CD14-positive monocyte (primary cell): ENCODE results near the gene CCDC88C. TPM values are rescaled to one million over a fixed set of nuclear protein-coding genes. Genes with fewer than 3 reads are reported as not detected.

Source experiments
- DNase-seq, 3 donors: peaks; one replicate each; pipeline ENCODE4 v3.0.0-alpha.2; 2011 to 2022
- H2AFZ ChIP-seq: 2 replicates; pipeline ENCODE4 v1.6.0; 2012; ENCODE audit warnings: mild to moderate bottlenecking, low read depth, low read length, inconsistent platforms; ENCODE audit not compliant: insufficient read depth, poor library complexity, severe bottlenecking
- H3K27ac ChIP-seq, 2 donors: 1 replicate in 1 of 2; 2 replicates in 1 of 2; pipeline ENCODE4 v1.5.1; 2012 to 2013; ENCODE audit warnings: low read length in 2 of 2, control low read depth in 1 of 2, inconsistent platforms in 1 of 2, low read depth in 1 of 2, mild to moderate bottlenecking in 1 of 2
- H3K27me3 ChIP-seq, 2 donors: one replicate each; pipeline versions ENCODE4 v1.6.0 to v1.6.1; 2011 to 2013; ENCODE audit warnings: low read length in 2 of 2; ENCODE audit not compliant: control insufficient read depth in 2 of 2, insufficient read depth in 2 of 2
- H3K36me3 ChIP-seq, 2 donors: replicated peaks in 1 of 2; 1 replicate in 1 of 2; 2 replicates in 1 of 2; pipeline versions ENCODE4 v1.5.1 to v1.6.1; 2012 to 2013; ENCODE audit warnings: low read length in 2 of 2, control low read depth in 1 of 2, inconsistent platforms in 1 of 2, mild to moderate bottlenecking in 1 of 2; ENCODE audit not compliant: insufficient read depth in 2 of 2, control insufficient read depth in 1 of 2
- H3K4me1 ChIP-seq, 2 donors: 1 replicate in 1 of 2; 2 replicates in 1 of 2; pipeline versions ENCODE4 v1.5.1 to v1.6.1; 2012 to 2013; ENCODE audit warnings: low read length in 2 of 2, control low read depth in 1 of 2, inconsistent platforms in 1 of 2, mild to moderate bottlenecking in 1 of 2, moderate library complexity in 1 of 2; ENCODE audit not compliant: insufficient read depth in 2 of 2, control insufficient read depth in 1 of 2
- H3K4me2 ChIP-seq: replicated peaks from 2 replicates; pipeline ENCODE3; 2012; ENCODE audit warnings: low read length, moderate library complexity, mild to moderate bottlenecking; ENCODE audit not compliant: poor library complexity, severe bottlenecking; ENCODE audit errors: extremely low read depth
- H3K4me3 ChIP-seq, 3 experiments: fragments of 200-600 bp in 1 of 3; sonication (generic) in 1 of 3; replicated peaks in 1 of 3; 1 replicate in 2 of 3; 2 replicates in 1 of 3; pipeline ENCODE4 v1.5.1; 2011 to 2013; ENCODE audit warnings: low read length in 3 of 3, mild to moderate bottlenecking in 3 of 3, control low read depth in 2 of 3, low read depth in 2 of 3, inconsistent platforms in 1 of 3, moderate library complexity in 1 of 3
- H3K79me2 ChIP-seq: 2 replicates; pipeline ENCODE4 v1.6.0; 2012; ENCODE audit warnings: mild to moderate bottlenecking, control low read depth, inconsistent platforms, low read length, moderate library complexity; ENCODE audit not compliant: insufficient read depth
- H3K9ac ChIP-seq: 2 replicates; pipeline ENCODE4 v1.6.0; 2017; ENCODE audit warnings: low read length, mild to moderate bottlenecking; ENCODE audit not compliant: insufficient read depth, poor library complexity, severe bottlenecking
- H3K9me3 ChIP-seq, 2 donors: replicated peaks in 1 of 2; 1 replicate in 1 of 2; 2 replicates in 1 of 2; pipeline versions ENCODE4 v1.5.1 to v1.6.1; 2012 to 2013; ENCODE audit warnings: low read length in 2 of 2, control low read depth in 1 of 2; ENCODE audit not compliant: control insufficient read depth in 1 of 2, insufficient read depth in 1 of 2
- H4K20me1 ChIP-seq: 2 replicates; pipeline ENCODE4 v1.6.0; 2012; ENCODE audit warnings: mild to moderate bottlenecking, low read length, control low read depth, moderate library complexity; ENCODE audit not compliant: insufficient read depth
- H3K27ac Mint-ChIP-seq, 7 donors: one replicate each; pipeline ENCODE4 v1.8.0; 2020; ENCODE audit warnings: mild to moderate bottlenecking in 7 of 7, mixed read lengths in 7 of 7, moderate library complexity in 6 of 7, inconsistent platforms in 2 of 7
- H3K27me3 Mint-ChIP-seq, 3 donors: one replicate each; pipeline ENCODE4 v1.8.0; 2021 to 2022; ENCODE audit warnings: low read depth in 3 of 3, mild to moderate bottlenecking in 3 of 3, mixed read lengths in 3 of 3, moderate library complexity in 3 of 3, inconsistent platforms in 1 of 3
- H3K36me3 Mint-ChIP-seq, 2 donors: one replicate each; pipeline ENCODE4 v1.8.0; 2020; ENCODE audit warnings: mixed read lengths in 2 of 2, inconsistent platforms in 1 of 2, mild to moderate bottlenecking in 1 of 2
- H3K4me1 Mint-ChIP-seq: one replicate; pipeline ENCODE4 v1.8.0; 2020; ENCODE audit warnings: mild to moderate bottlenecking, mixed read lengths
- H3K4me3 Mint-ChIP-seq, 2 donors: one replicate each; pipeline ENCODE4 v1.8.0; 2020; ENCODE audit warnings: mild to moderate bottlenecking in 2 of 2, mixed read lengths in 2 of 2, moderate library complexity in 1 of 2
- H3K9me3 Mint-ChIP-seq, 7 donors: one replicate each; pipeline ENCODE4 v1.8.0; 2020 to 2022; ENCODE audit warnings: mixed read lengths in 7 of 7, mild to moderate bottlenecking in 6 of 7, moderate library complexity in 6 of 7, inconsistent platforms in 2 of 7
- CTCF ChIP-seq: fragments of 200-600 bp; IDR thresholded peaks from one replicate; pipeline ENCODE4 v1.8.0; 2022; ENCODE audit warnings: antibody characterized with exemption, mild to moderate bottlenecking
- WGBS: methylation state at CpG from one replicate; pipeline ENCODE4 v1.1.5; 2013; ENCODE audit warnings: missing lambda C conversion rate; ENCODE audit not compliant: insufficient coverage; 5-methylcytosine and 5-hydroxymethylcytosine counted together
- intact Hi-C, 2 donors: fragments of 100-400 bp; cut with micrococcal nuclease; formaldehyde crosslinking; loops; one replicate each; pipeline versions ENCODE4 v1.15.0 to v1.15.1; 2023
- polyA plus RNA-seq, 3 donors: library from polyadenylated mRNA; depleted of rRNA in 1 of 3; unstranded in 2 of 3; stranded (reverse) in 1 of 3; fragments of 300-500 nt in 2 of 3; fragments of >200 nt in 1 of 3; fragmentation: Illumina TruSeq in 2 of 3; gene quantifications; 1 replicate in 2 of 3; 2 replicates in 1 of 3; pipeline ENCODE4 v1.2.3, GENCODE V29; 2012 to 2021

CCDC88C gene
- polyA plus RNA-seq, 3 donors, result 11.6 to 69.7 (median 12.3) TPM

GRCh38 chr14:91299121-91300115 is 118.2 kb downstream of the CCDC88C start:
- TF ChIP-seq CTCF, result no peak
- Mint-ChIP-seq H3K36me3 (peaks cover 90 to 99% of the 10 kb centered on the region in 2 donors), H3K4me3 (no peak overlapping the region), H3K27me3 (no peaks in the 10 kb centered on the region), H3K27ac (peak overlapping the region in 3 of 7 donors; percentile 9 to 78 (median 50)), H3K9me3 (no peaks in the 10 kb centered on the region), H3K4me1 (no peaks in the 10 kb centered on the region)
- no peak overlapping the region for H3K9ac ChIP-seq
- H3K27me3 ChIP-seq, result no peaks in the 10 kb centered on the region
- no peaks in the 10 kb centered on the region for H3K9me3 ChIP-seq
- peaks cover 83% of the 10 kb centered on the region for H4K20me1 ChIP-seq
- intact Hi-C loops, result no loop called here
- H3K36me3 ChIP-seq, result peaks cover 97 to 100% of the 10 kb centered on the region in 2 donors
- no peak overlapping the region for H2AFZ ChIP-seq
- no peaks in the 10 kb centered on the region for H3K4me1 ChIP-seq
- DNase-seq, result no peak
- peak overlapping the region in 1 of 2 donors; percentile 17 for H3K27ac ChIP-seq
- no peak overlapping the region for H3K4me3 ChIP-seq
- WGBS, result 86% methylated on average over 21 of the region's 31 CpGs
- no peak overlapping the region for H3K4me2 ChIP-seq
- H3K79me2 ChIP-seq, result no peaks in the 10 kb centered on the region

- peaks cover 0 to 1% (median 0%) of the 10 kb centered on the region in 7 donors for H3K9me3 Mint-ChIP-seq
- Histone ChIP-seq H3K27me3 (no peaks in the 10 kb centered on the region), H2AFZ (no peak overlapping the region), H3K4me2 (no peak overlapping the region), H3K9ac (no peak overlapping the region), H3K9me3 (no peaks in the 10 kb centered on the region), H3K4me3 (no peak overlapping the region), H3K36me3 (peaks cover 97 to 100% of the 10 kb centered on the region in 2 donors), H3K4me1 (no peaks in the 10 kb centered on the region), H4K20me1 (peaks cover 80% of the 10 kb centered on the region), H3K79me2 (no peaks in the 10 kb centered on the region), H3K27ac (no peak overlapping the region)
- H3K27me3 Mint-ChIP-seq, result no peaks in the 10 kb centered on the region
- H3K4me1 Mint-ChIP-seq, result no peaks in the 10 kb centered on the region
- H3K27ac Mint-ChIP-seq, result no peak overlapping the region
- WGBS, result 92% methylated on average over 5 of the region's 11 CpGs
- no peak for TF ChIP-seq CTCF
- peaks cover 90 to 99% of the 10 kb centered on the region in 2 donors for H3K36me3 Mint-ChIP-seq
- no peak for DNase-seq
- H3K4me3 Mint-ChIP-seq, result no peak overlapping the region
- intact Hi-C loops, result no loop called here
Observed at GRCh38 chr14:91298576-91298975, 119.0 kb downstream of the CCDC88C start.
